Measurements from ENCODE around the gene TOR3A.

TOR3A gene

DNA sequence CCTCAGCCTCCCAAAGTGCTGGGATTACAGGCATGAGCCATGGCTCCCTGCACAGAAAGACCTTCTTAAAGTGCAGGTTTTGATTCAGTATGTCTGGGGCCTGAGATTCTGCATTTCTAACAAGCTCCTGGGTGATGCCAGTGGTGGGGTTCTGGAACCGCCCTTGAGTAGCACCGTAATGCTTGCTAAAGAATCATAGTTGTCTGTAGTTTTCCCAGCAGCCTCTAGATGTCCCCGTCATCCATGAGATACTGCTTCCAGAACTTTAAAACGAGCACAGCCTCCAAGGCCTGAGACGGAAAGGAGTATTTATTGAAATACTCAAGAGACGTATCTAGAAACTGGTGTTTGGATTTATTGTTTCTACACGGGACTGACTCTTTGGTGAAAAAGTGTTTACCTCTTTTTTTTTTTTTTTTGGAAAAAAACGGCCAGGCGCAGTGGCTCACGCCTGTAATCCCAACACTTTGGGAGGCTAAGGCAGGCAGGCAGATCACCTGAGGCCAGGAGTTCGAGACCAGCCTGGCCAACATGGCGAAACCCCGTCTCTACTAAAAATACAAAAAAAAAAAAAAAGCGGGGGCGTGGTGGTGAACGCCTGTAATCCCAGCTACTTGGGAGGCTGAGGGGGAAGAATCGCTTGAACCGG, 2.6 kb upstream of the TOR3A start:
- Histone ChIP-seq H3K27me3 (ENCODE audit: insufficient read depth, low read length) (peaks cover 7% of the 10 kb centered on the region; the same call in 1 of the 2 replicates), H3K9me3 (ENCODE audit: insufficient read depth, low read depth, low read length) (no peaks in the 10 kb centered on the region), H3K36me3 (ENCODE audit: insufficient read depth, low read length) (no peaks in the 10 kb centered on the region), H3K27ac (ENCODE audit: low read depth, low read length) (no peak overlapping the region), H3K9ac (ENCODE audit: low read depth, low read length) (no peak overlapping the region), H3K4me3 (ENCODE audit: low read length) (no peak overlapping the region), H3K4me1 (ENCODE audit: insufficient read depth, low read length) (peaks cover 6% of the 10 kb centered on the region; the same call in 1 of the 2 replicates)
- 72% methylated on average over 17 of the region's 18 CpGs for WGBS

DNA sequence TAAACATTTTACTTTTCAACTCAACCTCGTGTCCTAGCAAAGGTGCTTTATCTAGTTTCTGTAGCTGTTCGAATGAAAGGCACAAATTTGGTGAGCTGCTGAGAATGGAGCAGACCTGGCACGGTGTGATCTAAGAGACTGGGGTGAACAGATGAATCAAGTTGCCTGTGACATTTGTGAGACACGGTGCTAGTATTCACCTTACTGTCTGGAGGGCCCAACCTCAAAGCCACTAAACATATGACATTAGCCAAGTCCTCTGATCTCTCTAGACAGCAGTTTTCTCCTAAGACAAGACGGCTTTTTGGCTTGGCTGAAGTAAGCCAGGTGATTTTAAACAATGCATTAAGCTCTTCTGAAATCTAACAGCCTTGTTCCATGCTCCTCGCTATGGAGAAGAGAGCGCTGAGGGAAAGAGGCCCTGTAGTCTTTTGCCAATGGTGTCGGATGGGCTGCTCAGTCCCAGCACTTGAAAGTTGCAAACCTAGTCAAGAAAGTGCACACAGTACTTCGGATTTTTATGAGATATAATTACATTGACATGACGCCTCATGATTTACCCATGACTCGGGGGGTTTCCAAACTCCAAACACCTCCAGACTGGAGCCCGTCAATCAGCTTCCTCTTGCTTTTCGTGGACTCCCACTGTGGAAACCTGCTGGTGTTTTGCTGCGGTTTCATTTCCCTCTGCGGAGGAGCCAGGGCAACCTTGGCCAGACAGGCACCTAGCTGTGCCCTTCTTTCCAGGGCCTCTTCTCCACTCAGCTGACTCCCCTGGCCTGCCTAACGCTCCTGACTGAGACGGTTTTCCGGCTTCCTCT, 794 bp upstream of the TOR3A start:
- WGBS = 64% methylated on average over 18 of the region's 18 CpGs
- peak overlapping the region; percentile 25; the same call in 1 of the 2 replicates for H3K27ac ChIP-seq (ENCODE audit: low read depth, low read length)
- no peaks in the 10 kb centered on the region for H3K9me3 ChIP-seq (ENCODE audit: insufficient read depth, low read depth, low read length)
- peak overlapping the region; percentile 47 for H3K9ac ChIP-seq (ENCODE audit: low read depth, low read length)
- H3K27me3 ChIP-seq (ENCODE audit: insufficient read depth, low read length) = peaks cover 7% of the 10 kb centered on the region; the same call in 1 of the 2 replicates
- peak overlapping the region; percentile 73 for H3K4me3 ChIP-seq (ENCODE audit: low read length)
- 0 out of 2 replicates have a peak, but pooled peaks cover 2% of the 10 kb centered on the region for H3K36me3 ChIP-seq (ENCODE audit: insufficient read depth, low read length)
- peaks cover 6% of the 10 kb centered on the region; the same call in 1 of the 2 replicates for H3K4me1 ChIP-seq (ENCODE audit: insufficient read depth, low read length)

DNA sequence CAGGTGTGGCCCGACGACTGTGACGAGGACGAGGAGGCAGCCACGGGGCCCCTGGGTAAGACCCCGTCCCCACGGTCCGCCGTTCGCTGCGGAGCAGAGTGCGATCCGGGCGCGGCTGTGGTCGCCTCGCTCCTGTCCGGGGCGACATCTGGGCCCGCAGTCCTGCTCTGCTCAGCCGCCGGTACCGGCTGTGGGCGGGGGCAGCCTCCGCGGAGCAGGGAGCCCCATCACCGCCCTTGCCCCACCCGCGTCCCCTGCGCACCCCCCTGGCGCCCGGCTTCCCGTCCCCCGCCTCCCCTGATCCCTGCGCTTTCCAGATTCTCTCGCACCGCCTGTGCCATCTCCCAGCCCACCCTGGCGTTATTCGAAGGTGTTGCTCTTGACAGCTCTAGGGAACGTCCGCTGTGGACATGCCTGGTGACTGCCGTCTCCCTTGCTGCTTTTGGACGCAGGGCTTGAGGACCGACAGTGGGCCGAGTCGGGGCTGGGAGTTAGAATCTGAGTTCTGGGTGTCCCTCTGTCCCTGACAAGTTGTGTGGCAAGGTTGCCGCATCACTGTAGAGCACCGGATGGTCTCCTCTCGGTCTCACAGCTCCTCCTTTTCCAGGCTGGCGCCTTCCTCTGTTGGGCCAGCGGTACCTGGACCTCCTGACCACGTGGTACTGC, 596 bp downstream of the TOR3A start:
- 1% methylated on average over 52 of the region's 52 CpGs for WGBS
- Histone ChIP-seq H3K4me3 (ENCODE audit: low read length) (peak overlapping the region; percentile 73), H3K36me3 (ENCODE audit: insufficient read depth, low read length) (0 out of 2 replicates have a peak, but pooled peaks cover 2% of the 10 kb centered on the region), H3K4me1 (ENCODE audit: insufficient read depth, low read length) (peaks cover 9% of the 10 kb centered on the region), H3K9me3 (ENCODE audit: insufficient read depth, low read depth, low read length) (no peaks in the 10 kb centered on the region), H3K9ac (ENCODE audit: low read depth, low read length) (peak overlapping the region; percentile 47), H3K27me3 (ENCODE audit: insufficient read depth, low read length) (peaks cover 7% of the 10 kb centered on the region; the same call in 1 of the 2 replicates), H3K27ac (ENCODE audit: low read depth, low read length) (no peak overlapping the region; the same call in 1 of the 2 replicates)

DNA sequence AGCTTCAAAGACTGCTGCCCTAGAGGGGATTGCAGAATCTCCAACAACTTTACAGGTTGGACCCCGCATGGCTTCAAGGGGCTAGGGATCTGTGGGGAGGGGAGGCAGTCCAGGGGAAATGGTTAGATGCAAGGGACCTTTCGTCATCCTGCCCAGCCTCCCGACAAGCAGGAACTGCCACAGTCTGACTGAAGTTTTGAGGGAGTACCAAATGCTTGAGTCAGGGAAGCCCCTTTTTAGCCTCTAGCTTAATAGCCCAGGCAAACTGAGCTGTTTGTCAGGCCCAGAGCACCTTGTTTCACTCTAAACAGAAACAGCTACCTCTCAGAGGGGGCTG, 1.1 kb downstream of the TOR3A start:
- 19% methylated on average over 3 of the region's 3 CpGs for WGBS
- H3K9me3 ChIP-seq (ENCODE audit: insufficient read depth, low read depth, low read length) = no peaks in the 10 kb centered on the region
- no peak overlapping the region for H3K27ac ChIP-seq (ENCODE audit: low read depth, low read length)
- peaks cover 7% of the 10 kb centered on the region; the same call in 1 of the 2 replicates for H3K27me3 ChIP-seq (ENCODE audit: insufficient read depth, low read length)
- peaks cover 9% of the 10 kb centered on the region for H3K4me1 ChIP-seq (ENCODE audit: insufficient read depth, low read length)
- 0 out of 2 replicates have a peak, but pooled peaks cover 2% of the 10 kb centered on the region for H3K36me3 ChIP-seq (ENCODE audit: insufficient read depth, low read length)
- no peak overlapping the region for H3K9ac ChIP-seq (ENCODE audit: low read depth, low read length)
- H3K4me3 ChIP-seq (ENCODE audit: low read length) = peak overlapping the region; percentile 73

DNA sequence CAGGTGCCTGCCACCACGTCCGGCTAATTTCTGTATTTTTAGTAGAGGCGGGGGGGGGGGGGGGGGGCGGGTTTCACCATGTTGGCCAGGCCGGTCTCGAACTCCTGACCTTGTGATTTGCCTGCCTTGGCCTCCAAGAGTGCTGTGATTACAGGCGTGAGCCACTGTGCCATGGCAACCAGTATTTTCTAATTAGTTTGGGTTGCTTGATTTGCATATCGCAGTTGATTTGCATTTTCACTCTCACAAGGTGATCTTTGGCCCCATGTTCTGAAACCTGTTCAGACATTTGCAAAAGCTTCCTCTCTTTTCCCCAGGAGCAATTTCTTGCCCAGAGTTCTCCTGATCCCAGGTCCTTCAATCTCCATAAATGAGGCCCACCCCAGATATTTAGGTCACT, 1.7 kb downstream of the TOR3A start:
- no peak overlapping the region for H3K27ac ChIP-seq (ENCODE audit: low read depth, low read length)
- H3K4me1 ChIP-seq (ENCODE audit: insufficient read depth, low read length) = peaks cover 9% of the 10 kb centered on the region
- no peak overlapping the region for H3K4me3 ChIP-seq (ENCODE audit: low read length)

DNA sequence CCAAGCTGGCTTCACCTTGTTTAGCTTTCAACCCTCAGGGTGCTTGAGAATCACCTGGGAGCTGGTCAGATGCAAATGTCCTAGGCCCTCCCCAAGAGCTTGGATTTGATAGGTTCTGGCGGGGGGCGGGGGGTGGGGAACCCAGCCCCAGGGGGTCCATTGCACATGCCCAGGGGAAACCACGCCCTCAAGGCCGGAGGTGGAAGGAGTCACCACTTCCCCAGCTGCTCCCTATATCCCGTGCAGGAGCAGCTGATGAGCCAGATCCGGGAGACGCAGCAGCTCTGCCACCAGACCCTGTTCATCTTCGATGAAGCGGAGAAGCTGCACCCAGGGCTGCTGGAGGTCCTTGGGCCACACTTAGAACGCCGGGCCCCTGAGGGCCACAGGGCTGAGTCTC, 5.8 kb downstream of the TOR3A start:
- Histone ChIP-seq H3K9me3 (ENCODE audit: insufficient read depth, low read depth, low read length) (no peaks in the 10 kb centered on the region), H3K9ac (ENCODE audit: low read depth, low read length) (peak overlapping the region; percentile 36; the same call in 1 of the 2 replicates), H3K36me3 (ENCODE audit: insufficient read depth, low read length) (peaks cover 24% of the 10 kb centered on the region), H3K4me1 (ENCODE audit: insufficient read depth, low read length) (peaks cover 7% of the 10 kb centered on the region; the same call in 1 of the 2 replicates), H3K27me3 (ENCODE audit: insufficient read depth, low read length) (peaks cover 5% of the 10 kb centered on the region; the same call in 1 of the 2 replicates), H3K27ac (ENCODE audit: low read depth, low read length) (peak overlapping the region; percentile 77; the same call in 1 of the 2 replicates), H3K4me3 (ENCODE audit: low read length) (peak overlapping the region; percentile 50)
- 27% methylated on average over 11 of the region's 11 CpGs for WGBS

More for the DNA sequence above, 1.7 kb downstream of the TOR3A start:
- H3K27me3 ChIP-seq (ENCODE audit: insufficient read depth, low read length) = peaks cover 7% of the 10 kb centered on the region; the same call in 1 of the 2 replicates
- 88% methylated on average over 8 of the region's 8 CpGs for WGBS
- H3K9ac ChIP-seq (ENCODE audit: low read depth, low read length) = no peak overlapping the region
- H3K36me3 ChIP-seq (ENCODE audit: insufficient read depth, low read length) = 0 out of 2 replicates have a peak, but pooled peaks cover 2% of the 10 kb centered on the region
- H3K9me3 ChIP-seq (ENCODE audit: insufficient read depth, low read depth, low read length) = no peaks in the 10 kb centered on the region

DNA sequence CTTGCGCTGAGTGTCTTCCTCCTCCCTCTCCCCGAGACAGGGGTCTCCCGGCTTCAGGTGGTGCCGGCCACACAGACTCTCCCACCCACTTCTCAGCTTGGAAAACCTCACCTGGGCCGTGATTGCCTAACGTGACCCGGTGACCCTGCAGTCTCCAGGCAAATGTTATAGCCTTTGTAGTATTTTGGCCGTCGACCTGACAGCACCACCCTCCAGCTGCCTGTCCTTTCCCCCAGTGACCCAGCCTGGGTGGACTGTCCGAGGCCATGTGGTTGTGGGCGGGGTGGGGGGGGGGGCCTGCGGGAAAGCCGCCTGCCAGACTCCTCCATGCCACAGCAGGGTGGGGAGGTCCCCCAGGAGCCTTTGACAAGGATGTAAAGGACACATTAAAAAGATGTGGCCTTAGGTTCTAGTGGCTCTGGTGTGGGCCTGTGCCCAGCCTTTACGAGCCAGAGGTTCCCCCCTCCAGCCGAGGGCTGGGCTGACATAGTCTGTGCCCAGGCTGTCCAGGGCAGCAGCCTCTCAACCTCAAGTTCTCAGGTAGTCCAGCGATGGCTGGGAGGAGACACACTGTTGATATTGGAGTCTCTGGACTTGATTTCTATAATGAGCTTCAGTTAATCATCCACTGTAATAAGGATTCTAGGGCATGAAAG, 8.1 kb downstream of the TOR3A start:
- 94% methylated on average over 13 of the region's 16 CpGs for WGBS
- Histone ChIP-seq H3K36me3 (ENCODE audit: insufficient read depth, low read length) (peaks cover 41% of the 10 kb centered on the region), H3K27ac (ENCODE audit: low read depth, low read length) (no peak overlapping the region)

DNA sequence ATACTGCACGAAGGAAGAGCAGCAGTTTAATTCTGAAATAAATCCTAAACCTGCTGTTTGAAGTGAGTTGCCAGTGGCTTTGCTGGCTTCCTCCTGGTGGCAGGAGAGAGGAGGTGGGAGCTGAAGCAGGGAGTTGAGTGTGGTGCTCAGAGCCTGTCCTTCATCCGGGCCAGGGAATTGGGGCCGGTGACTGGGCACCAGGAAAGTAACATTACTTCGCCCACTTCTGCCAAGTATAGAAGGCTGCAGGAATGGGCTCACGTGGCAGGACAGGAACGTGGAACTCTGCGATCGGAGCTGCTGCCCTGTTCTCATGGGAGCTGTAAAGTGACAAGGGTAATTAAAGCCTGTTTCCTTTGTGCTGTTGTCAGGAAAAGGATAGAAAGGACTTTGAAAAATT, 8.7 kb downstream of the TOR3A start:
- Histone ChIP-seq H3K9ac (ENCODE audit: low read depth, low read length) (no peak overlapping the region), H3K27ac (ENCODE audit: low read depth, low read length) (no peak overlapping the region), H3K4me1 (ENCODE audit: insufficient read depth, low read length) (peaks cover 7% of the 10 kb centered on the region; the same call in 1 of the 2 replicates), H3K36me3 (ENCODE audit: insufficient read depth, low read length) (peaks cover 47% of the 10 kb centered on the region), H3K27me3 (ENCODE audit: insufficient read depth, low read length) (no peaks in the 10 kb centered on the region), H3K4me3 (ENCODE audit: low read length) (no peak overlapping the region), H3K9me3 (ENCODE audit: insufficient read depth, low read depth, low read length) (no peaks in the 10 kb centered on the region)
- WGBS = 94% methylated on average over 8 of the region's 8 CpGs

More for the DNA sequence above, 8.1 kb downstream of the TOR3A start:
- peaks cover 7% of the 10 kb centered on the region; the same call in 1 of the 2 replicates for H3K4me1 ChIP-seq (ENCODE audit: insufficient read depth, low read length)
- no peak overlapping the region for H3K4me3 ChIP-seq (ENCODE audit: low read length)
- no peaks in the 10 kb centered on the region for H3K27me3 ChIP-seq (ENCODE audit: insufficient read depth, low read length)
- H3K9ac ChIP-seq (ENCODE audit: low read depth, low read length) = no peak overlapping the region
- no peaks in the 10 kb centered on the region for H3K9me3 ChIP-seq (ENCODE audit: insufficient read depth, low read depth, low read length)

DNA sequence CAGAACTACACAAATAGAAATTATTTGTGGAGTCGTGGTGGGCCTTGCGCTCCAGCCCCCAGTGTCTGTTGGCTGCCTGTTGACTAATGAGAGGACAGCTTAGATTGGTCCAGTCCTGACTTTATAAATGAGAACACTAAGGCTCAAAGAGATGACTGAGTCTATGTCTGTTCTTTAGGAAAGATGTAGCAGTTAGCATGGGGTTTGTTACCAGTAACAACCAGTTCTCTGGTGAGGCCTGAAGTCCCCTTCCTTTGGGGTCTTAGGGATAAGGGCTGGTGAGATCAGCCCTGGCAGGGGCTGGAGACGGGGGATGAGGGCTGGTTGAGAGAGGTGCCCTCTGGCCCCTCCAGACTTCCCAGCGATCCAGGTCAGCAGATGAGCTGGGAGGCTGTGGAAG, 9.1 kb downstream of the TOR3A start:
- H3K9ac ChIP-seq (ENCODE audit: low read depth, low read length) = no peak overlapping the region
- no peak overlapping the region for H3K27ac ChIP-seq (ENCODE audit: low read depth, low read length)
- WGBS = 96% methylated on average over 4 of the region's 4 CpGs

DNA sequence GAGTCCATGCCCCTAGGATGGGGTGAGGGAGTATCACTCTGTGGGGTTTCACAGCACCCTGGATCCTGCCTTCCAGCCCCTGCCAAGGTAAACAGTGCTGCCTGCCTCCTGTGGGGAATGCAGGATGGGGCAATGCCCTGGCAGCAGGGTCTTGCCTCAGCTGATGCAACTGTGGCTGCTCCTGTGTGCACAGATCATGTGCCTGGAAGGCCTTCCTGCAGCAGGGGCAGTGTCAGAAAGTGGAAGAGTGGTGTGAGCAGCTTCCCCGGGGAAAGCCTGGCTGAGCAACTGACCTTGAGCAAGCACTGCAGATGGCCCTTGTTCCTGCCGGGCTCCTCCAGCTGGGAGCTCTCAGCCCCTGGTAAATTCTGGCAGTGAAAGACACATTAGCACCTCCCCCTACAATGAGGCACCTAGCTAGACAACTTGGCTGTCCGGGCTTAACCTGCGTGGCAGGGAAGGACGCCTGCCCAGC, 9.9 kb downstream of the TOR3A start:
- H3K9me3 ChIP-seq (ENCODE audit: insufficient read depth, low read depth, low read length) = no peaks in the 10 kb centered on the region
- H3K36me3 ChIP-seq (ENCODE audit: insufficient read depth, low read length) = peaks cover 59% of the 10 kb centered on the region
- H3K27me3 ChIP-seq (ENCODE audit: insufficient read depth, low read length) = no peaks in the 10 kb centered on the region
- no peak overlapping the region for H3K9ac ChIP-seq (ENCODE audit: low read depth, low read length)
- H3K4me1 ChIP-seq (ENCODE audit: insufficient read depth, low read length) = peaks cover 7% of the 10 kb centered on the region; the same call in 1 of the 2 replicates
- H3K4me3 ChIP-seq (ENCODE audit: low read length) = no peak overlapping the region
- 95% methylated on average over 5 of the region's 5 CpGs for WGBS
- H3K27ac ChIP-seq (ENCODE audit: low read depth, low read length) = no peak overlapping the region

More for the DNA sequence above, 9.1 kb downstream of the TOR3A start:
- Histone ChIP-seq H3K9me3 (ENCODE audit: insufficient read depth, low read depth, low read length) (no peaks in the 10 kb centered on the region), H3K4me1 (ENCODE audit: insufficient read depth, low read length) (peaks cover 7% of the 10 kb centered on the region; the same call in 1 of the 2 replicates), H3K4me3 (ENCODE audit: low read length) (no peak overlapping the region), H3K36me3 (ENCODE audit: insufficient read depth, low read length) (peaks cover 51% of the 10 kb centered on the region), H3K27me3 (ENCODE audit: insufficient read depth, low read length) (no peaks in the 10 kb centered on the region)
